IPS-18a (cell line): Measurements from ENCODE around the gene TUBB3.
"Not testable (repeated sequence)": the region's sequence is repeated elsewhere in the genome, so short reads cannot be mapped to it uniquely, and the experiment has no call there.

Experiments used
- H3K27ac ChIP-seq: one replicate; pipeline ENCODE4 v1.5.1; 2013; ENCODE audit warnings: low read length
- H3K27me3 ChIP-seq: one replicate; pipeline ENCODE4 v1.6.1; 2013; ENCODE audit warnings: mild to moderate bottlenecking, low read length; ENCODE audit not compliant: control insufficient read depth, insufficient read depth
- H3K36me3 ChIP-seq: one replicate; pipeline ENCODE4 v1.6.1; 2013; ENCODE audit warnings: low read depth, low read length; ENCODE audit not compliant: control insufficient read depth
- H3K4me1 ChIP-seq: one replicate; pipeline ENCODE4 v1.6.1; 2013; ENCODE audit warnings: low read depth, low read length; ENCODE audit not compliant: control insufficient read depth
- H3K4me3 ChIP-seq: one replicate; pipeline ENCODE4 v1.5.1; 2013; ENCODE audit warnings: low read length
- H3K9ac ChIP-seq: one replicate; pipeline ENCODE4 v1.6.1; 2013; ENCODE audit warnings: mild to moderate bottlenecking, low read length, moderate library complexity
- H3K9me3 ChIP-seq: one replicate; pipeline ENCODE4 v1.6.1; 2013; ENCODE audit warnings: low read depth, low read length; ENCODE audit not compliant: control insufficient read depth

TUBB3 gene

DNA sequence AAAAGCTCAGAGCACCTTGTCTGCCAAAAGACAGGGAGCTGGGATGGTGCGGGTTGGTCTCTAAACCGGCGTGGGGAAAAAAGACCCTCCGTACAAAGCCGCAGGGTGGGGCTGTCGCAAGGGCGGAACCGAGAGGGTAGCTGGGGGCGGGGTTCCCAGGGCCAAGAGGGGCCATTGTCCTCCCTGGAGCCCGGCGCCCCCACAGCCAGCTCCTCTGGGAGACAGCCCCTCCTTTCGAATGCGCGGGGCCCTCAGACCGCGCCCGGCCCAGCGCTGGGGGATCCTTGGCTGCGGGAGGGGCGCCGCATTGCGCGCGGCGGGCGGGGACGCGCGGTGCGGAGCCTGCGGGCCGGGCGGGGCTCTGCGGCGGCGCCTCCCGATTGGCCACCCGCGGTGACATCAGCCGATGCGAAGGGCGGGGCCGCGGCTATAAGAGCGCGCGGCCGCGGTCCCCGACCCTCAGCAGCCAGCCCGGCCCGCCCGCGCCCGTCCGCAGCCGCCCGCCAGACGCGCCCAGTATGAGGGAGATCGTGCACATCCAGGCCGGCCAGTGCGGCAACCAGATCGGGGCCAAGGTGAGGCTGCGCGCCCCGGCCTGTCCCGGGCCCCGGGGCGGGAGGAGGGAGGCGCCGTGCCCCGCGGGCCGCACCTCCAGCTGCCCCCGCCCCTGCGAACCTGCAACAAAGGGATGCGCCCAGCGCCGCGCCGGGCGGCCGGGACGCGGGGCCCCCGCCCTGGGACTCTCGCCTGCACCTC, at the start of gene TUBB3:
TSS of gene TUBB3 (plus strand) at position 459 of the 756 bp plus-strand sequence. CDS start at position 519, 60 bp downstream.
- no peaks in the 10 kb centered on the region for H3K9me3 ChIP-seq
- peaks cover 36% of the 10 kb centered on the region for H3K27me3 ChIP-seq
- no peaks in the 10 kb centered on the region for H3K36me3 ChIP-seq
- peak within 1 kb of the TSS; percentile 77 for H3K4me3 ChIP-seq
- no peak within 1 kb of the TSS for H3K27ac ChIP-seq
- peaks cover 9% of the 10 kb centered on the region for H3K4me1 ChIP-seq
- peak within 1 kb of the TSS; percentile 60 for H3K9ac ChIP-seq

DNA sequence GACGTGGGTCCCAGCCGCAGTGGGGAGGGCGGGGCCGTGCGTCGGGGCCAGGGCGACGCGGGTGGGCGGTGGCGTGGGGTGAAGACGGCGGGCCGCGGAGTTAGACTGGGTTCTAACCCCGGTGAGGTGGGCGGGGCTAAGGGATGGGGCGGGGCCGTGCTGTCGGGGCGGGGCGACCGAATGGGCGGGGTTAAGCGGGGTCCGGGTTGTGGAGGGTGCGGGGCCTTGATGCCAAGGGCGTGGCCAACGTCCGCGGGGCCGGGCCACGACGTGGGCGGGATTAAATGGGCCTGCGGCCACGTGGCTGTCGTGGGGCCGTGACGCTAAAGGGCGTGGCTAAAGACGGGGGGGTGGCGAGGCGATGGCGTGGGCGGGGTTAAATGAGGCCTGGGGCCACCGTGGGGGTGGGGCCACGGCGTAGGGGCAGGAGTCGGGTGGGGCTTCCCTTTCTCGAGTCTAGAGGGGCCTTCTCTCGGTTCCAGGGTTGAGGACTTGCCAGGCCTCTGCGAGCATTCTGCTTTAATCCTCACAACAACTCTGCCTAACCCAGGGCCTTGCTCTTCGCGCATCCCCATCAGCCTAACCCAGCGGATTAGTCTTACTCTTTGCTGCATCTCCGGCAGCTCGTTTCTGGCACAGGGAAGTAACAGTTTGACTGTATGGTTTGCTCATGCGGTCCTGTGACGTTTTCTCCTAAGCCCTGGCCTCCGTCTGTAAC, 49.0 kb upstream of the TUBB3 start:
- Histone ChIP-seq H3K9ac (peak overlapping the region; percentile 81), H3K36me3 (peaks cover 11% of the 10 kb centered on the region), H3K27me3 (no peaks in the 10 kb centered on the region), H3K4me1 (peaks cover 4% of the 10 kb centered on the region), H3K9me3 (no peaks in the 10 kb centered on the region), H3K27ac (no peak overlapping the region), H3K4me3 (peak overlapping the region; percentile 78)

DNA sequence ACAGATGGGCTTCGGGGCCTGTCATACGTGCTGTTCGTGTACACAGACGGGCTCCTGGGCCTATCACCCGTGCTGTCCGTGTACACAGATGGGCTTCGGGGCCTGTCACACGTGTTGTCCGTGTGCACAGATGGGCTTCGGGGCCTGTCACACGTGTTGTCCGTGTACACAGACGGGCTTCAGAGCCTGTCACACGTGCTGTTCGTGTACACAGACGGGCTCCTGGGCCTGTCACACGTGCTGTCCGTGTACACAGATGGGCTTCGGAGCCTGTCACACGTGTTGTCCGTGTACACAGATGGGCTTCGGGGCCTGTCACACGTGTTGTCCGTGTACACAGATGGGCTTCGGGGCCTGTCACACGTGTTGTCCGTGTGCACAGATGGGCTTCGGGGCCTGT, 44.0 kb upstream of the TUBB3 start:
- not testable (repeated sequence) for H3K27me3 ChIP-seq, H3K4me1 ChIP-seq, H3K9ac ChIP-seq, H3K27ac ChIP-seq, H3K9me3 ChIP-seq, H3K4me3 ChIP-seq
- H3K36me3 ChIP-seq: peaks cover 29% of the 10 kb centered on the region

DNA sequence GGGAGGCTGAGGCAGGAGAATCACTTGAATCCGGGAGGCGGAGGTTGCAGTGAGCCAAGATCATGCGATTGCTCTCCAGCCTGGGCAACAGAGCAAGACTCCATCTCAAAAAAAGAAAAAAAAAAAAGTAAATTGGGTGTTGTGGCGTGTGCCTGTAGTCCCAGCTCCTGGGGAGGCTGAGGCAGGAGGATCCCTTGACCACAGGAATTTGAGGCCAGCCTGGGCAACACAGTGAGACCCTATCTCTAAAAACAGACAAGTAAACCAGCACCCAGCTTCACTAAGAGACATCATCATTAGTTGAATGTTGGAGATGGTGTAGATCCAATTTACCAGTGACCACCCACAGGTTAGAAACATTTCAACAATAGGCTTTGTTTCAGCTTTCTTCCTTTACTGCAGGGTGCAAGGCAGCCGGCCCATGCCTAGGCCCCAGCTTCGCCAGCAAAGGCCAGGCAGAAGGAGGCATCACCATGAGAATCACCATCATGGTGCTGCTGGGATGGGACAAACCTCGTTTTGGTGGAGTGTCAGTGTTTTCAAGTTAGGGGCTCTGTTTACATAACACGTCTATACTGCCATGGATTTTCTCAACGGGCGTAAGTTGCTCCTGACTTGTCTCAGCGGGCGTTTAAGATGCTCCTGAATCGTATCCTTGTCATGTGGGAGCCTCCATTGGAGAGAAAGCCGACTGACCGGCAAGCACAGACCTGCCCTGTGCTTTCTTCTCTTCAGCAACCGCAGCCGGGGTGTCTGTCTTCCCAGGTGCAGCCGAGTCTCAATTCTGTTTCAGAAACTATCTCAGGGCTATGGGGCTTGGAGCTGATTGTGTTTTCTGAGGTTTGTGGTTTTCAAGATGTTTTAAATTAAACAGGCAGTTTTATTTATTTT, 42.4 kb upstream of the TUBB3 start:
- no peaks in the 10 kb centered on the region for H3K9me3 ChIP-seq
- H3K9ac ChIP-seq: no peak overlapping the region
- H3K4me3 ChIP-seq: no peak overlapping the region
- H3K4me1 ChIP-seq: no peaks in the 10 kb centered on the region
- H3K36me3 ChIP-seq: peaks cover 34% of the 10 kb centered on the region
- H3K27me3 ChIP-seq: no peaks in the 10 kb centered on the region
- no peak overlapping the region for H3K27ac ChIP-seq

DNA sequence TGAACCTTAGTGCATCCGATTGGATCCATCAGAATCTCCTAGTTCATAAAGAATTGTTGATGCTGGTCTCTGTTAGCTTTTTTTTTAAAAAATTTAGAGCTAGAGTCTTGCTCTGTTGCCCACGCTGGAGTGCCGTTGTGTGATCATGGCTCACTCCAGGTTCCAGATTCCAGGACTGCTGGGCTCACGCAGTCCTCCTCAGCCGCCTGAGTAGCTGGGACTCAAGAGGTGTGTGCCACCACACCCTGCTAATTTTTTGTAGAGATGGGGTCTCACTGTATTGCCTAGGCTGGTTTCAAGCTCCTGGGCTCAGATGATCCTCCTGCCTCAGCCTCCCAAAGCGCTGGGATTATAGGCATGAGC, 41.8 kb upstream of the TUBB3 start:
- Histone ChIP-seq H3K27me3 (no peaks in the 10 kb centered on the region), H3K9ac (no peak overlapping the region), H3K36me3 (peaks cover 34% of the 10 kb centered on the region), H3K27ac (no peak overlapping the region), H3K4me1 (no peaks in the 10 kb centered on the region), H3K4me3 (no peak overlapping the region), H3K9me3 (no peaks in the 10 kb centered on the region)

DNA sequence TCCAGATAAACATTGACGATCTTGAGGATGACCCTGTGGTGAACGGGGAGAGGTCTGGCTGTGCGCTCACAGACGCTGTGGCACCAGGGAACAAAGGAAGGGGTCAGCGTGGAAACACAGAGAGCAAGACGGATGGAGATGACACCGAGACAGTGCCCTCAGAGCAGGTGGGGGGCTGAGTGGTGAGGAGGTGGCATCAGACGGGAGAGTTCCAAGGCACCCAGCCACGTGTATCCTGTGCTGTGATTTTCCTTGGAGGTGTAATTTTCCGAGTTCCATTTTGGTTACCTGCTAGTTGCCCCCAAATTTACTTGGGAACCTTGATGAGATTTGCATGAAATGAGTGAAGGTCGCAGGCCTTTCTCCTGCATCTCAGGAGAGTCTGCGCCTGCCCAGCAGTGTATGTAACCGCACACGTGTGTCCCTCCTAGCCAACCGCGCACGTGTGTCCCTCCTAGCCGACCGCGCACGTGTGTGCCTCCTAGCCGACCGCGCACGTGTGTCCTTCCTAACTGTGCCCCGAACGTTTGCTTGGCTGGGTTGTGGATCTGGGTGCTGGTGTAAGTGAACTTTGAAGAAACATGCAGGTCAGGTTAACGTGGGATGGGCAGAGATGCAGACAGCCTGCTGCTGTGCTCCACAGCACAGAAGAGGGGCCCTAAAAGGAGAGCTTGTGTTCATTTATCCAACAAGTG, 39.6 kb upstream of the TUBB3 start:
- Histone ChIP-seq H3K4me1 (no peaks in the 10 kb centered on the region), H3K9me3 (no peaks in the 10 kb centered on the region), H3K27ac (no peak overlapping the region), H3K9ac (no peak overlapping the region), H3K4me3 (no peak overlapping the region), H3K36me3 (peaks cover 48% of the 10 kb centered on the region), H3K27me3 (no peaks in the 10 kb centered on the region)

DNA sequence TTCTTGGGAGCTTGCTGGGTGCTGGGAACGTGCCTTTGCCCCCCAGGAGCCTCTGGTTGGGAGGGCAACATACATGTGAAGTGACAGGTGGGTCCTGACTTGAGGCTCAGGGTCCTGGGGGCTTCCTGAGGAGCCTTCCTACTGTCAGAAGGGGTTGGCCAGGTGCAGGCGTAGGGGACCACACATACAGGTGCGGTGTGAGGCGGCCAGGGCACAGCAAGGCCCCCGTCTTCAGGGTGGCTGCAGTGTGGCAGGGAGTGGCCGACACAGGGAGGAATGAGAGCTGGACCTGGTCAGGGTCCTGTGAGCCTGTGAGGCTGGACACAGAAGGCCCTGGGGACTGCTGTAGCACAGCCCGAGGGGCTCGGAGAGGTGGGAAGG, 39.1 kb upstream of the TUBB3 start:
- no peaks in the 10 kb centered on the region for H3K27me3 ChIP-seq
- no peak overlapping the region for H3K27ac ChIP-seq
- H3K9me3 ChIP-seq: no peaks in the 10 kb centered on the region
- H3K4me3 ChIP-seq: no peak overlapping the region
- peaks cover 43% of the 10 kb centered on the region for H3K36me3 ChIP-seq
- H3K4me1 ChIP-seq: no peaks in the 10 kb centered on the region
- no peak overlapping the region for H3K9ac ChIP-seq

DNA sequence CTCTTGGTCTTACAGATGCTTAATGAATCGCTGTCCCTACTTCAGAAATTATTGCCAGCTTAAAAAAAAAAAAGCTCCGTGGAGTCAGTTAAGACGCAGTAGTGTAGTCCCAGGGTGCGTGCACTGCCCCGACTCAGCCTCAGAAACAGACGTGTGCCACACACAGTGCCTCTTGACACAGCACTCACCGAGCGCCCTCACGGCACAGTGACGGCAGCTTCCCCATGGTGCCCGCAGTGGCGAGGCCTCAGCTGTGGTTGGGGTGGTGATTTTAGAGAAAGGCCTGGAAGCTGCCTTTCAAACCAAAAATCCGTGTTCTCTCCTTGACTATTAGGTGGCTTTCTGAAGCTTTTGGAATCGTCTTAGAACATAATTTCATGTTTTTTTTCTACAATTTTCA, 35.9 kb upstream of the TUBB3 start:
- no peak overlapping the region for H3K4me3 ChIP-seq
- no peaks in the 10 kb centered on the region for H3K27me3 ChIP-seq
- no peaks in the 10 kb centered on the region for H3K9me3 ChIP-seq
- no peak overlapping the region for H3K9ac ChIP-seq
- no peaks in the 10 kb centered on the region for H3K4me1 ChIP-seq
- H3K27ac ChIP-seq: no peak overlapping the region
- peaks cover 55% of the 10 kb centered on the region for H3K36me3 ChIP-seq

DNA sequence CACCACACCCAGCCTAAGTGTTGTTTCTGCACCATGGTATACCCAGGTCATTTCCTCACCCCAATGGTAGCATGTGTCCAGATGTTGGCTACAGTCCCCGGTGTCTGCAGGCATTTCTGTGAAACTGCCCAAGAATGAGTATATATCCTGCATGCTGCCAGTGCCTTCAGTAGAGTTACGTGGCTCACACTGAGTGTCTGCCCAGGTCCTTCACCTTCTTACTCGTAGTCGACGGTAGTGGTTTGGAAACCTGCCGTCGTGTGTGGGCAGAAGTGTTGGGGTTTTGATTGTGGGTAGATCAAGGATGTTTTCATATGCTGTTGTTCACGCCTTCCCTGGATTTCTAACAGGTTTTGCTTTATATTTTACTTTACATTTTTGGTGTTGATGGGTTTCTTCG, 32.9 kb upstream of the TUBB3 start:
- H3K27me3 ChIP-seq: no peaks in the 10 kb centered on the region
- H3K9me3 ChIP-seq: no peaks in the 10 kb centered on the region
- no peak overlapping the region for H3K4me3 ChIP-seq
- no peak overlapping the region for H3K27ac ChIP-seq
- H3K4me1 ChIP-seq: no peaks in the 10 kb centered on the region
- H3K36me3 ChIP-seq: peaks cover 51% of the 10 kb centered on the region
- no peak overlapping the region for H3K9ac ChIP-seq

DNA sequence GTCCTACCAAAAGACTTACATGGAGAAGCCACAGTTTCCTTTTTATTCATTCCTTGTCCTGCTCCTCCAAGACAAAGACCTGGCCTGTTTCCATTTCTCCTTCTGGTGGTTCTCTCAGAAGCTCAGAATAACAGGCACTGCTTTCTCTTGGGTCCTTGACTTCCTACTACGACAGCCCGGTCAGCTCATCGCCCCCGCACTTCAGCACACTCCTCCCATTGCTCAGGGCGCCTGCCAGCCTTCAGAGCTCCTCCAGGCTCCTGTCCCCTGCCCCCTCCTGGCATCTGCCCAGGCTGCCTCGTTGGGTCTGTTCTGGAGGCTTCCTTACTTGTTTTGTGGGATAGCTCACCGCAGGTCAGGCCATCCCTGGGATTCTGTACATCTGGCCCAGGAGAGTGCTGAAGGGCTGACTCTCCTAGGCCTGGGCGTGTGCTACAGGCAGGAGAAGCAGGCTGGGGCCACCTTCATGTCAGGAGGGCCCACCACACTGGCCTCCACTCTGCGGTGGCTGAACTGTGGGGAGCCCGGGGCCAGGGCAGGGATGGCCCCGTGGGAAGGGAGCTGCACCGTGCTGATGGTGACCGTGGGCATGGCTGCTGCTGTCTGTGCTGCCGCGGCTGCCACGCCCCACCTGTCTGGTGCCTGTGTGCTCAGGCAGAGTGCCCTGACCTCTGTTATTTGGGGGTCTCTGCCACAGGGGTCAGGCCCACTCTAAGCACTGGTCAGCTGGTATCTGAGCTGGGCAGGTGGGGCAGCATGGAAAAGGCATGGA, 32.1 kb upstream of the TUBB3 start:
- no peak overlapping the region for H3K9ac ChIP-seq
- H3K27ac ChIP-seq: no peak overlapping the region
- no peaks in the 10 kb centered on the region for H3K4me1 ChIP-seq
- H3K4me3 ChIP-seq: no peak overlapping the region
- no peaks in the 10 kb centered on the region for H3K27me3 ChIP-seq
- peaks cover 54% of the 10 kb centered on the region for H3K36me3 ChIP-seq
- no peaks in the 10 kb centered on the region for H3K9me3 ChIP-seq
